GM12891 (cell line): Measurements from ENCODE around the gene TENM4.

ENCODE experiments used
- POLR2A ChIP-seq: IDR thresholded peaks from 2 replicates; pipeline ENCODE4 v1.6.1; 2011; ENCODE audit warnings: low read depth, low read length, control low read depth
- POLR2AphosphoS5 ChIP-seq: IDR thresholded peaks from 2 replicates; pipeline ENCODE4 v1.6.1; 2011; ENCODE audit warnings: low read depth, low read length, control low read depth

- TF ChIP-seq POLR2A (no peak), POLR2AphosphoS5 (no peak)
Observed at GRCh38 chr11:78660471-78660870, 780.4 kb downstream of the TENM4 start.
